ENCODE data around the gene ENDOU. TPM values are rescaled to one million over a fixed set of nuclear protein-coding genes. Genes with fewer than 3 reads are reported as not detected.
"Not testable (repeated sequence)": the region's sequence is repeated elsewhere in the genome, so short reads cannot be mapped to it uniquely, and the experiment has no call there.

Gene ENDOU
- polyA plus RNA-seq, 2 donors = 101 to 139 TPM

GRCh38 chr12:47679785-47680184 is 45.5 kb downstream of the ENDOU start:
- H3K36me3 ChIP-seq (ENCODE audit: control insufficient read depth in 2 of 2, insufficient read depth in 2 of 2, low read length in 1 of 2) = peaks cover 0 to 3% of the 10 kb centered on the region in 2 donors
- H3K27ac ChIP-seq (ENCODE audit: low read depth in 2 of 2, low read length in 1 of 2) = no peak overlapping the region
- no peak overlapping the region for H3K4me3 ChIP-seq (ENCODE audit: low read depth in 1 of 2, low read length in 2 of 2)
- no peaks in the 10 kb centered on the region for H3K4me1 ChIP-seq (ENCODE audit: control insufficient read depth in 2 of 2, insufficient read depth in 2 of 2, low read length in 1 of 2)
- H3K9me3 ChIP-seq (ENCODE audit: control insufficient read depth in 2 of 2, insufficient read depth in 1 of 2, low read depth in 1 of 2, low read length in 1 of 2) = no peaks in the 10 kb centered on the region
- no peaks in the 10 kb centered on the region for H3K27me3 ChIP-seq (ENCODE audit: control insufficient read depth in 1 of 2, insufficient read depth in 2 of 2, low read length in 2 of 2)
- WGBS, 2 donors = 87 to 97% methylated on average over 2 of the region's 2 CpGs

- Histone ChIP-seq H3K27me3 (ENCODE audit: control insufficient read depth in 1 of 2, insufficient read depth in 2 of 2, low read length in 2 of 2) (no peaks in the 10 kb centered on the region), H3K4me1 (ENCODE audit: control insufficient read depth in 2 of 2, insufficient read depth in 2 of 2, low read length in 1 of 2) (no peaks in the 10 kb centered on the region), H3K9me3 (ENCODE audit: control insufficient read depth in 2 of 2, insufficient read depth in 1 of 2, low read depth in 1 of 2, low read length in 1 of 2) (no peaks in the 10 kb centered on the region), H3K36me3 (ENCODE audit: control insufficient read depth in 2 of 2, insufficient read depth in 2 of 2, low read length in 1 of 2) (peaks cover 0 to 3% of the 10 kb centered on the region in 2 donors), H3K4me3 (ENCODE audit: low read depth in 1 of 2, low read length in 2 of 2) (no peak overlapping the region), H3K27ac (ENCODE audit: low read depth in 2 of 2, low read length in 1 of 2) (no peak overlapping the region)
- 91 to 95% methylated on average over 2 of the region's 2 CpGs for WGBS, 2 donors
Measured at GRCh38 chr12:47672068-47672467, 53.2 kb downstream of the ENDOU start.

- 95 to 96% methylated on average over 6 of the region's 6 CpGs for WGBS, 2 donors
- H3K27me3 ChIP-seq (ENCODE audit: control insufficient read depth in 1 of 2, insufficient read depth in 2 of 2, low read length in 2 of 2); H3K27ac ChIP-seq (ENCODE audit: low read depth in 2 of 2, low read length in 1 of 2); H3K4me3 ChIP-seq (ENCODE audit: low read depth in 1 of 2, low read length in 2 of 2); H3K9me3 ChIP-seq (ENCODE audit: control insufficient read depth in 2 of 2, insufficient read depth in 1 of 2, low read depth in 1 of 2, low read length in 1 of 2); H3K4me1 ChIP-seq (ENCODE audit: control insufficient read depth in 2 of 2, insufficient read depth in 2 of 2, low read length in 1 of 2); H3K36me3 ChIP-seq (ENCODE audit: control insufficient read depth in 2 of 2, insufficient read depth in 2 of 2, low read length in 1 of 2): not testable (repeated sequence)
Measured at GRCh38 chr12:47667935-47668334, 57.4 kb downstream of the ENDOU start.

Other genes with a start within 250 kb of the ENDOU start
- gene RPAP3, start 19.5 kb downstream of the ENDOU start, polyA plus RNA-seq = 10 to 100 TPM in 1 of 2 donors, 1 to 10 TPM in 1; 5.3 to 11.6 TPM
- gene RAPGEF3, start 33.4 kb upstream of the ENDOU start, polyA plus RNA-seq = 10 to 100 TPM; 23.2 to 75.2 TPM
- gene SLC48A1, start 47.7 kb upstream of the ENDOU start, polyA plus RNA-seq = 10 to 100 TPM; 17.7 to 20.6 TPM
- gene HDAC7, start 94.4 kb upstream of the ENDOU start, polyA plus RNA-seq = 10 to 100 TPM; 20.9 to 35.6 TPM
- gene VDR, start 179.5 kb upstream of the ENDOU start, polyA plus RNA-seq = 10 to 100 TPM in 1 of 2 donors, 1 to 10 TPM in 1; 8.8 to 10.8 TPM
- gene TMEM106C, start 238.1 kb upstream of the ENDOU start, polyA plus RNA-seq = 10 to 100 TPM; 22.0 to 51.1 TPM

Data from esophagus (tissue), 2 donors.